Activated naive CD4-positive, alpha-beta T cell treated with Interleukin-2 at 50 U/mL for 16 hours (primary cell): ENCODE results near the gene SEMA6B.

Experiments
- DNase-seq: peaks from one replicate; pipeline ENCODE4 v3.0.0-alpha.2; 2020

Gene SEMA6B

GRCh38 chr19:4524808-4525562 lies 34.5 kb downstream of the SEMA6B start:
- peak; percentile 70 for DNase-seq

GRCh38 chr19:4523306-4524110 lies 36.0 kb downstream of the SEMA6B start:
- DNase-seq, result peak; percentile 25

GRCh38 chr19:4522291-4523002 lies 37.0 kb downstream of the SEMA6B start:
- no peak for DNase-seq

GRCh38 chr19:4521888-4522242 lies 37.6 kb downstream of the SEMA6B start:
- DNase-seq, result no peak

- no peak for DNase-seq
Observed at GRCh38 chr19:4521170-4521887, 38.2 kb downstream of the SEMA6B start.

GRCh38 chr19:4519521-4520277 lies 39.8 kb downstream of the SEMA6B start:
- no peak for DNase-seq

GRCh38 chr19:4519172-4519496 lies 40.4 kb downstream of the SEMA6B start:
- no peak for DNase-seq

GRCh38 chr19:4518345-4519171 lies 40.9 kb downstream of the SEMA6B start, which contains the start of gene PLIN4:
TSS of gene PLIN4 (minus strand) at chr19:4518486. CDS start at chr19:4518272, 214 bp downstream.
- no peak for DNase-seq

GRCh38 chr19:4517451-4518057 lies 41.9 kb downstream of the SEMA6B start:
- DNase-seq, result no peak

GRCh38 chr19:4516939-4517300 lies 42.6 kb downstream of the SEMA6B start:
- DNase-seq, result no peak

- DNase-seq, result no peak
Observed at GRCh38 chr19:4516199-4516938, 43.1 kb downstream of the SEMA6B start.

- DNase-seq, result no peak
Observed at GRCh38 chr19:4515732-4516131, 43.8 kb downstream of the SEMA6B start.

- no peak for DNase-seq
Observed at GRCh38 chr19:4513248-4513647, 46.2 kb downstream of the SEMA6B start.

GRCh38 chr19:4512070-4512469 lies 47.4 kb downstream of the SEMA6B start:
- no peak for DNase-seq

- DNase-seq, result no peak
Observed at GRCh38 chr19:4511300-4512054, 48.0 kb downstream of the SEMA6B start.

GRCh38 chr19:4510435-4511255 lies 48.8 kb downstream of the SEMA6B start:
- DNase-seq, result no peak

- DNase-seq, result no peak
Observed at GRCh38 chr19:4508698-4509097, 50.8 kb downstream of the SEMA6B start.

- no peak for DNase-seq
Observed at GRCh38 chr19:4507804-4508203, 51.7 kb downstream of the SEMA6B start.

- no peak for DNase-seq
Observed at GRCh38 chr19:4507150-4507452, 52.4 kb downstream of the SEMA6B start.
